Body of pancreas (tissue), 4 donors: ENCODE results near the gene DCAF12.

Experiments used
- CTCF ChIP-seq, 7 experiments: fragments of 450-650 bp in 4 of 7; fragments of 200-600 bp in 3 of 7; sonication (generic) in 3 of 7; IDR thresholded peaks; one replicate each; pipeline ENCODE4 v1.5.1; 2016 to 2019; ENCODE audit warnings: antibody characterized with exemption in 7 of 7
- POLR2A ChIP-seq, 3 donors: fragments of 450-650 bp; IDR thresholded peaks; one replicate each; pipeline ENCODE4 v1.6.1; 2016; ENCODE audit warnings: antibody characterized with exemption in 3 of 3, mild to moderate bottlenecking in 2 of 3

GRCh38 chr9:34125681-34126206 is 754 bp downstream of the DCAF12 start:
- no peak for TF ChIP-seq CTCF (IDR thresholded peaks at IDR 0.05)
- TF ChIP-seq POLR2A (IDR thresholded peaks at IDR 0.05), result no peak
